HEK293 (cell line): ENCODE data around the gene LOXL4.

Experiments
- BCL6B ChIP-seq: fragments of 450-650 bp; formaldehyde crosslinking; IDR thresholded peaks from 2 replicates; pipeline ENCODE4 v1.5.1; 2017; ENCODE audit warnings: missing biosample characterization, missing genetic modification characterization
- GLIS1 ChIP-seq: fragments of 450-650 bp; formaldehyde crosslinking; IDR thresholded peaks from 2 replicates; pipeline ENCODE4 v1.5.1; 2016; ENCODE audit warnings: missing biosample characterization, missing genetic modification characterization
- KLF1 ChIP-seq: fragments of 450-650 bp; formaldehyde crosslinking; IDR thresholded peaks from 2 replicates; pipeline ENCODE4 v1.5.1; 2016; ENCODE audit warnings: missing biosample characterization, missing genetic modification characterization
- KLF10 ChIP-seq: fragments of 450-650 bp; IDR thresholded peaks from 2 replicates; pipeline ENCODE4 v1.5.1; 2018; ENCODE audit warnings: missing biosample characterization, mild to moderate bottlenecking, missing genetic modification characterization
- KLF9 ChIP-seq: fragments of 450-650 bp; formaldehyde crosslinking; IDR thresholded peaks from 2 replicates; pipeline ENCODE4 v1.5.1; 2016; ENCODE audit warnings: missing biosample characterization, missing genetic modification characterization, low read depth
- OVOL3 ChIP-seq: fragments of 450-650 bp; formaldehyde crosslinking; IDR thresholded peaks from 2 replicates; pipeline ENCODE4 v1.5.1; 2016; ENCODE audit warnings: missing biosample characterization, missing genetic modification characterization
- PRDM10 ChIP-seq: fragments of 450-650 bp; formaldehyde crosslinking; IDR thresholded peaks from 2 replicates; pipeline ENCODE4 v1.5.1; 2016; ENCODE audit warnings: missing biosample characterization, missing genetic modification characterization
- SCRT1 ChIP-seq: fragments of 450-650 bp; formaldehyde crosslinking; IDR thresholded peaks from 2 replicates; pipeline ENCODE4 v1.5.1; 2016; ENCODE audit warnings: missing biosample characterization, missing genetic modification characterization, borderline replicate concordance
- ZBTB26 ChIP-seq: fragments of 450-650 bp; formaldehyde crosslinking; optimal IDR thresholded peaks from 2 replicates; pipeline ENCODE3; 2016; ENCODE audit warnings: missing biosample characterization, mild to moderate bottlenecking, missing genetic modification characterization
- ZNF146 ChIP-seq: fragments of 450-650 bp; formaldehyde crosslinking; IDR thresholded peaks from 2 replicates; pipeline ENCODE4 v1.5.1; 2016; ENCODE audit warnings: missing biosample characterization, missing genetic modification characterization
- ZNF169 ChIP-seq: fragments of 450-650 bp; formaldehyde crosslinking; IDR thresholded peaks from 2 replicates; pipeline ENCODE4 v1.5.1; 2016; ENCODE audit warnings: missing biosample characterization, missing genetic modification characterization
- ZNF174 ChIP-seq: fragments of 450-650 bp; formaldehyde crosslinking; IDR thresholded peaks from 2 replicates; pipeline ENCODE4 v1.5.0; 2017; ENCODE audit warnings: missing biosample characterization, mild to moderate bottlenecking, missing genetic modification characterization
- ZNF266 ChIP-seq: fragments of 450-650 bp; formaldehyde crosslinking; IDR thresholded peaks from 2 replicates; pipeline ENCODE4 v1.5.1; 2016; ENCODE audit warnings: missing biosample characterization, missing genetic modification characterization, low read depth
- ZNF341 ChIP-seq: fragments of 450-650 bp; formaldehyde crosslinking; IDR thresholded peaks from 2 replicates; pipeline ENCODE4; 2016; ENCODE audit warnings: low read depth, missing biosample characterization, missing genetic modification characterization
- ZNF362 ChIP-seq: fragments of 450-650 bp; formaldehyde crosslinking; IDR thresholded peaks from 2 replicates; pipeline ENCODE4 v1.5.1; 2016; ENCODE audit warnings: missing biosample characterization, missing genetic modification characterization
- ZNF404 ChIP-seq: fragments of 450-650 bp; formaldehyde crosslinking; IDR thresholded peaks from 2 replicates; pipeline ENCODE4 v1.5.1; 2017; ENCODE audit warnings: missing biosample characterization, missing genetic modification characterization
- ZNF416 ChIP-seq: fragments of 450-650 bp; formaldehyde crosslinking; IDR thresholded peaks from 2 replicates; pipeline ENCODE4 v1.5.1; 2016; ENCODE audit warnings: missing biosample characterization, missing genetic modification characterization
- ZNF48 ChIP-seq: fragments of 450-650 bp; formaldehyde crosslinking; IDR thresholded peaks from 2 replicates; pipeline ENCODE4 v1.5.1; 2016; ENCODE audit warnings: missing biosample characterization, missing genetic modification characterization
- ZNF677 ChIP-seq: fragments of 450-650 bp; IDR thresholded peaks from 2 replicates; pipeline ENCODE4 v1.5.0; 2018; ENCODE audit warnings: missing biosample characterization, mild to moderate bottlenecking, missing genetic modification characterization, moderate library complexity
- ZNF704 ChIP-seq: fragments of 450-650 bp; formaldehyde crosslinking; IDR thresholded peaks from 2 replicates; pipeline ENCODE4 v1.5.1; 2016; ENCODE audit warnings: missing biosample characterization, missing genetic modification characterization
- TF ChIP-seq, protein P1 (sequence below): fragments of 450-650 bp; formaldehyde crosslinking; IDR thresholded peaks from 2 replicates; pipeline ENCODE4 v1.5.1; 2017; ENCODE audit warnings: missing biosample characterization, missing genetic modification characterization

LOXL4 gene

DNA sequence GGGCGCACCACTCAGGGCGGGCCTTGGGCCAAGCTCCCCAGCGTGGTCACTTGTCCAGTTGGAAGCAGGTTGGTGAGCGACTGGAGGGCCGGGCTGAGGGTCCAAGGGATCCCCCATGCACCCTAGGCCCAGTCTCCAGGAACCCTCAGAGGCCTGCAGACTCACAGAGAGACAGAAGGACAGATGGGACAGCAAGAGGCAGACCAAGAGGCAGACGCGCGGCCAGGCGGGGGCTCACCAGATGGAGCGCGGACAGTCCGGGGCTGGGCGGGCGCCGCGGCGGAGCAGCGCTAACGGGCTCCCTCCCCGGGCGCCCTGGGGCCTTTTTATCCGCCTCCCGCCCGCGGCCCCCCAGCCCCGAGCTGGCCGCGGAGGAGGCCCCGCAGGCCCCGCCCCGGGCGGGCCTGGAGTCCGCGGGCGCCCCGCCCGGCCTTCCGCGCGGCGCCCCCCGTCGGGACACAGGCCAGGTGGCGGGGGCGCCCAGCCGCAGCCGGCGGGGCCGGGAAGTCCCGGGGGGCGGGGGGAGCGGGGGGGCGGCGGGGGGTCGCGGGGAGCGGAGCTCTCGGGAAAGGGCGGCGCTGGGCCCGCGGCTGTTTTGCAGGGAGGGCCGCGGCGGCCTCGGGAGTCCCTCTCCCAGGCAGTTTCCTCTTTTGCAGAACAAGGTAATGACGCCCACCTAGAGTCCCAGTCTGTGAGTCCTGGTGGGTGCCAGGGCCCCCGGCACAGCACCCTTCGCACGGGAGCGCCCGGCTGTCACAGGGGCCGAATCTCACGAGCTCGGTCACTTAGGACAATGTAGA is at the start of gene LOXL4 (continued):
- TF ChIP-seq, protein P1, sequence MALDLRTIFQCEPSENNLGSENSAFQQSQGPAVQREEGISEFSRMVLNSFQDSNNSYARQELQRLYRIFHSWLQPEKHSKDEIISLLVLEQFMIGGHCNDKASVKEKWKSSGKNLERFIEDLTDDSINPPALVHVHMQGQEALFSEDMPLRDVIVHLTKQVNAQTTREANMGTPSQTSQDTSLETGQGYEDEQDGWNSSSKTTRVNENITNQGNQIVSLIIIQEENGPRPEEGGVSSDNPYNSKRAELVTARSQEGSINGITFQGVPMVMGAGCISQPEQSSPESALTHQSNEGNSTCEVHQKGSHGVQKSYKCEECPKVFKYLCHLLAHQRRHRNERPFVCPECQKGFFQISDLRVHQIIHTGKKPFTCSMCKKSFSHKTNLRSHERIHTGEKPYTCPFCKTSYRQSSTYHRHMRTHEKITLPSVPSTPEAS (tag by site-specific recombination), result no peak
- TF ChIP-seq OVOL3 (no peak), ZBTB26 (peak; percentile 26), SCRT1 (tag by site-specific recombination) (no peak), ZNF404 (tag by site-specific recombination) (no peak), ZNF266 (tag by site-specific recombination) (no peak), ZNF677 (tag by site-specific recombination) (no peak), PRDM10 (no peak), ZNF169 (no peak), KLF10 (no peak), ZNF362 (tag by site-specific recombination) (no peak), ZNF48 (no peak), ZNF416 (tag by site-specific recombination) (no peak), KLF1 (tag by site-specific recombination) (no peak), GLIS1 (tag by site-specific recombination) (peak; percentile 72), ZNF704 (tag by site-specific recombination) (no peak), ZNF341 (no peak), BCL6B (tag by site-specific recombination) (no peak), KLF9 (no peak), ZNF174 (tag by site-specific recombination) (no peak), ZNF146 (no peak)
